K562 (cell line): ENCODE measurements around the gene YLPM1. TPM values are rescaled to one million over a fixed set of nuclear protein-coding genes. Genes with fewer than 3 reads are reported as not detected.

Experiments
- ARID4B ChIP-seq: sonication (generic); formaldehyde crosslinking; IDR thresholded peaks from 2 replicates; pipeline ENCODE4 v1.8.0; 2022; ENCODE audit warnings: mild to moderate bottlenecking, missing genetic modification reagents
- E2F5 ChIP-seq: sonication (generic); formaldehyde crosslinking; IDR thresholded peaks from 2 replicates; pipeline ENCODE4 v1.8.0; 2022; ENCODE audit warnings: mild to moderate bottlenecking, missing genetic modification reagents
- HDAC3 ChIP-seq: fragments of 450-650 bp; IDR thresholded peaks from 2 replicates; pipeline ENCODE4 v1.6.1; 2018; ENCODE audit warnings: borderline replicate concordance, mild to moderate bottlenecking, moderate library complexity; ENCODE audit not compliant: partially characterized antibody
- ID3 ChIP-seq, 2 experiments: fragments of 250-450 bp in 1 of 2; fragments of 450-650 bp in 1 of 2; sonication (Bioruptor Pico) in 1 of 2; IDR thresholded peaks; 2 replicates each; pipeline versions ENCODE4 v1.6.1 to v1.8.0; 2016 to 2021; ENCODE audit warnings: mild to moderate bottlenecking in 2 of 2, moderate library complexity in 2 of 2, missing compliant biosample characterization in 1 of 2, missing genetic modification characterization in 1 of 2
- KDM4B ChIP-seq, 2 experiments: fragments of 450-650 bp in 1 of 2; sonication (generic) in 1 of 2; IDR thresholded peaks; 2 replicates each; pipeline ENCODE4 v1.6.1; 2016 to 2017; ENCODE audit warnings: borderline replicate concordance in 2 of 2, antibody characterized with exemption in 1 of 2, low read depth in 1 of 2, mild to moderate bottlenecking in 1 of 2
- MAX ChIP-seq: sonication (generic); formaldehyde crosslinking; IDR thresholded peaks from 2 replicates; pipeline ENCODE4 v1.9.0; 2022; ENCODE audit warnings: mild to moderate bottlenecking, missing genetic modification reagents
- MBD1 ChIP-seq: fragments of 250-450 bp; sonication (Bioruptor Pico); IDR thresholded peaks from 2 replicates; pipeline ENCODE4 v1.8.0; 2022; ENCODE audit warnings: inconsistent platforms
- NCOA6 ChIP-seq: fragments of 450-650 bp; IDR thresholded peaks from 2 replicates; pipeline ENCODE4 v1.6.1; 2017; ENCODE audit warnings: mild to moderate bottlenecking
- PRMT5 ChIP-seq: sonication (generic); formaldehyde crosslinking; IDR thresholded peaks from 2 replicates; pipeline ENCODE4 v1.5.0; 2020; ENCODE audit warnings: missing genetic modification reagents
- TSHZ1 ChIP-seq: fragments of 250-450 bp; sonication (Bioruptor Pico); IDR thresholded peaks from 2 replicates; pipeline ENCODE4 v1.4.0; 2020; ENCODE audit warnings: mild to moderate bottlenecking, moderate library complexity
- VEZF1 ChIP-seq: fragments of 200-800 bp; sonication (Bioruptor generic); IDR thresholded peaks from 2 replicates; pipeline ENCODE4 v1.6.1; 2017; ENCODE audit warnings: missing genetic modification characterization, missing compliant biosample characterization
- ZEB2 ChIP-seq: fragments of 450-650 bp; IDR thresholded peaks from 2 replicates; pipeline ENCODE4 v1.6.1; 2016
- ZNF311 ChIP-seq: fragments of 250-450 bp; sonication (Bioruptor Pico); IDR thresholded peaks from 2 replicates; pipeline ENCODE4 v1.4.0; 2020; ENCODE audit warnings: mild to moderate bottlenecking, moderate library complexity
- ZNF586 ChIP-seq: fragments of 450-650 bp; formaldehyde crosslinking; conservative IDR thresholded peaks from 2 replicates; pipeline ENCODE4 v1.4.0; 2020; ENCODE audit warnings: mild to moderate bottlenecking, moderate library complexity
- polyA plus RNA-seq, 8 experiments: library from polyadenylated mRNA; depleted of rRNA in 4 of 8; stranded (reverse) in 5 of 8; unstranded in 3 of 8; fragments of >200 nt; fragmentation: Nextera tagmentation in 2 of 8; fragmentation: Illumina TruSeq in 1 of 8; extraction: Ambion mirVana in 2 of 8; extraction: Trizol in 1 of 8; gene quantifications; 2 replicates each; pipeline versions ENCODE4 v1.2.1 to v1.2.3, GENCODE V29; 2011 to 2014; ENCODE audit warnings: inconsistent platforms in 1 of 8, missing spikeins in 1 of 8
- total RNA-seq, 7 experiments: library from RNA; depleted of rRNA in 6 of 7; stranded (reverse); fragments of >200 nt in 6 of 7; fragmentation: Illumina TruSeq in 2 of 7; extraction: Trizol in 2 of 7; gene quantifications; 2 replicates each; pipeline versions ENCODE4 v1.2.1 to v1.2.3, GENCODE V29; 2011 to 2021; ENCODE audit warnings: low replicate concordance in 1 of 7

YLPM1 gene
- total and polyA plus RNA-seq, 9 of the 15 experiments (the other 6 are each of a cell fraction or from before 2014, with no cell fraction given), result 7.2 to 32.7 (median 14.6) TPM

- TF ChIP-seq NCOA6 (no peak), ID3 (CRISPR knock-in tag; IDR thresholded peaks at IDR 0.05) (no peak), ID3 (tag; IDR thresholded peaks at IDR 0.05) (no peak), PRMT5 (CRISPR knock-in tag) (no peak), VEZF1 (CRISPR knock-in tag) (peak; percentile 48), HDAC3 (peak; percentile 75), ARID4B (CRISPR knock-in tag) (no peak), MAX (CRISPR knock-in tag) (no peak), ZNF586 (CRISPR knock-in tag) (no peak), ZNF311 (no peak), E2F5 (CRISPR knock-in tag) (no peak), MBD1 (no peak), KDM4B (IDR thresholded peaks at IDR 0.05; ENCODE audit: borderline replicate concordance in 2 of 2, low read depth in 1 of 2) (no peak), ZEB2 (no peak), TSHZ1 (no peak)
These were observed 28.0 kb upstream of the YLPM1 start (continued) for GRCh38 chr14:74735125-74735524.
